CD14-positive monocyte (primary cell): Measurements from ENCODE around the gene PKD1. TPM values are rescaled to one million over a fixed set of nuclear protein-coding genes. Genes with fewer than 3 reads are reported as not detected.
"Not testable (repeated sequence)": the region's sequence is repeated elsewhere in the genome, so short reads cannot be mapped to it uniquely, and the experiment has no call there.

Experiments used
- DNase-seq, 3 donors: peaks; one replicate each; pipeline ENCODE4 v3.0.0-alpha.2; 2011 to 2022
- H2AFZ ChIP-seq: 2 replicates; pipeline ENCODE4 v1.6.0; 2012; ENCODE audit warnings: mild to moderate bottlenecking, low read depth, low read length, inconsistent platforms; ENCODE audit not compliant: insufficient read depth, poor library complexity, severe bottlenecking
- H3K27ac ChIP-seq, 2 donors: 1 replicate in 1 of 2; 2 replicates in 1 of 2; pipeline ENCODE4 v1.5.1; 2012 to 2013; ENCODE audit warnings: low read length in 2 of 2, control low read depth in 1 of 2, inconsistent platforms in 1 of 2, low read depth in 1 of 2, mild to moderate bottlenecking in 1 of 2
- H3K27me3 ChIP-seq, 2 donors: one replicate each; pipeline versions ENCODE4 v1.6.0 to v1.6.1; 2011 to 2013; ENCODE audit warnings: low read length in 2 of 2; ENCODE audit not compliant: control insufficient read depth in 2 of 2, insufficient read depth in 2 of 2
- H3K36me3 ChIP-seq, 2 donors: replicated peaks in 1 of 2; 1 replicate in 1 of 2; 2 replicates in 1 of 2; pipeline versions ENCODE4 v1.5.1 to v1.6.1; 2012 to 2013; ENCODE audit warnings: low read length in 2 of 2, control low read depth in 1 of 2, inconsistent platforms in 1 of 2, mild to moderate bottlenecking in 1 of 2; ENCODE audit not compliant: insufficient read depth in 2 of 2, control insufficient read depth in 1 of 2
- H3K4me1 ChIP-seq, 2 donors: 1 replicate in 1 of 2; 2 replicates in 1 of 2; pipeline versions ENCODE4 v1.5.1 to v1.6.1; 2012 to 2013; ENCODE audit warnings: low read length in 2 of 2, control low read depth in 1 of 2, inconsistent platforms in 1 of 2, mild to moderate bottlenecking in 1 of 2, moderate library complexity in 1 of 2; ENCODE audit not compliant: insufficient read depth in 2 of 2, control insufficient read depth in 1 of 2
- H3K4me2 ChIP-seq: replicated peaks from 2 replicates; pipeline ENCODE3; 2012; ENCODE audit warnings: low read length, moderate library complexity, mild to moderate bottlenecking; ENCODE audit not compliant: poor library complexity, severe bottlenecking; ENCODE audit errors: extremely low read depth
- H3K4me3 ChIP-seq, 3 experiments: fragments of 200-600 bp in 1 of 3; sonication (generic) in 1 of 3; replicated peaks in 1 of 3; 1 replicate in 2 of 3; 2 replicates in 1 of 3; pipeline ENCODE4 v1.5.1; 2011 to 2013; ENCODE audit warnings: low read length in 3 of 3, mild to moderate bottlenecking in 3 of 3, control low read depth in 2 of 3, low read depth in 2 of 3, inconsistent platforms in 1 of 3, moderate library complexity in 1 of 3
- H3K79me2 ChIP-seq: 2 replicates; pipeline ENCODE4 v1.6.0; 2012; ENCODE audit warnings: mild to moderate bottlenecking, control low read depth, inconsistent platforms, low read length, moderate library complexity; ENCODE audit not compliant: insufficient read depth
- H3K9ac ChIP-seq: 2 replicates; pipeline ENCODE4 v1.6.0; 2017; ENCODE audit warnings: low read length, mild to moderate bottlenecking; ENCODE audit not compliant: insufficient read depth, poor library complexity, severe bottlenecking
- H3K9me3 ChIP-seq, 2 donors: replicated peaks in 1 of 2; 1 replicate in 1 of 2; 2 replicates in 1 of 2; pipeline versions ENCODE4 v1.5.1 to v1.6.1; 2012 to 2013; ENCODE audit warnings: low read length in 2 of 2, control low read depth in 1 of 2; ENCODE audit not compliant: control insufficient read depth in 1 of 2, insufficient read depth in 1 of 2
- H4K20me1 ChIP-seq: 2 replicates; pipeline ENCODE4 v1.6.0; 2012; ENCODE audit warnings: mild to moderate bottlenecking, low read length, control low read depth, moderate library complexity; ENCODE audit not compliant: insufficient read depth
- H3K27ac Mint-ChIP-seq, 7 donors: one replicate each; pipeline ENCODE4 v1.8.0; 2020; ENCODE audit warnings: mild to moderate bottlenecking in 7 of 7, mixed read lengths in 7 of 7, moderate library complexity in 6 of 7, inconsistent platforms in 2 of 7
- H3K27me3 Mint-ChIP-seq, 3 donors: one replicate each; pipeline ENCODE4 v1.8.0; 2021 to 2022; ENCODE audit warnings: low read depth in 3 of 3, mild to moderate bottlenecking in 3 of 3, mixed read lengths in 3 of 3, moderate library complexity in 3 of 3, inconsistent platforms in 1 of 3
- H3K36me3 Mint-ChIP-seq, 2 donors: one replicate each; pipeline ENCODE4 v1.8.0; 2020; ENCODE audit warnings: mixed read lengths in 2 of 2, inconsistent platforms in 1 of 2, mild to moderate bottlenecking in 1 of 2
- H3K4me1 Mint-ChIP-seq: one replicate; pipeline ENCODE4 v1.8.0; 2020; ENCODE audit warnings: mild to moderate bottlenecking, mixed read lengths
- H3K4me3 Mint-ChIP-seq, 2 donors: one replicate each; pipeline ENCODE4 v1.8.0; 2020; ENCODE audit warnings: mild to moderate bottlenecking in 2 of 2, mixed read lengths in 2 of 2, moderate library complexity in 1 of 2
- H3K9me3 Mint-ChIP-seq, 7 donors: one replicate each; pipeline ENCODE4 v1.8.0; 2020 to 2022; ENCODE audit warnings: mixed read lengths in 7 of 7, mild to moderate bottlenecking in 6 of 7, moderate library complexity in 6 of 7, inconsistent platforms in 2 of 7
- WGBS: methylation state at CpG from one replicate; pipeline ENCODE4 v1.1.5; 2013; ENCODE audit warnings: missing lambda C conversion rate; ENCODE audit not compliant: insufficient coverage; 5-methylcytosine and 5-hydroxymethylcytosine counted together
- intact Hi-C, 2 donors: fragments of 100-400 bp; cut with micrococcal nuclease; formaldehyde crosslinking; loops; one replicate each; pipeline versions ENCODE4 v1.15.0 to v1.15.1; 2023
- polyA plus RNA-seq, 3 donors: library from polyadenylated mRNA; depleted of rRNA in 1 of 3; unstranded in 2 of 3; stranded (reverse) in 1 of 3; fragments of 300-500 nt in 2 of 3; fragments of >200 nt in 1 of 3; fragmentation: Illumina TruSeq in 2 of 3; gene quantifications; 1 replicate in 2 of 3; 2 replicates in 1 of 3; pipeline ENCODE4 v1.2.3, GENCODE V29; 2012 to 2021

The PKD1 gene
- polyA plus RNA-seq, 3 donors = 0.22 to 53.8 (median 1.6) TPM

- H4K20me1 ChIP-seq, H3K27ac ChIP-seq, H3K4me3 Mint-ChIP-seq, H3K4me3 ChIP-seq, H2AFZ ChIP-seq, H3K9me3 ChIP-seq, H3K27me3 Mint-ChIP-seq, intact Hi-C loops, H3K4me1 Mint-ChIP-seq, DNase-seq, H3K79me2 ChIP-seq, H3K27ac Mint-ChIP-seq, H3K9me3 Mint-ChIP-seq, H3K9ac ChIP-seq, H3K4me2 ChIP-seq, H3K4me1 ChIP-seq, H3K27me3 ChIP-seq: not testable (repeated sequence)
- H3K36me3 Mint-ChIP-seq = peaks cover 19 to 52% of the 10 kb centered on the region in 2 donors
- peaks cover 12 to 13% of the 10 kb centered on the region in 2 donors for H3K36me3 ChIP-seq
- 96% methylated on average over 10 of the region's 38 CpGs for WGBS
Measured at GRCh38 chr16:2106211-2106610, 29.5 kb downstream of the PKD1 start.

- H3K4me1 Mint-ChIP-seq, H3K27ac Mint-ChIP-seq, H2AFZ ChIP-seq, H3K9me3 ChIP-seq, H3K79me2 ChIP-seq, H3K4me3 ChIP-seq, H3K27me3 ChIP-seq, H3K4me1 ChIP-seq, H3K27ac ChIP-seq, DNase-seq, H3K4me2 ChIP-seq, H3K9me3 Mint-ChIP-seq, H3K4me3 Mint-ChIP-seq, intact Hi-C loops, H3K27me3 Mint-ChIP-seq, H3K9ac ChIP-seq, H4K20me1 ChIP-seq: not testable (repeated sequence)
- whole genome bisulfite sequencing = 98% methylated on average over 12 of the region's 22 CpGs
- H3K36me3 ChIP-seq = peaks cover 7 to 11% of the 10 kb centered on the region in 2 donors
- H3K36me3 Mint-ChIP-seq = peaks cover 19 to 52% of the 10 kb centered on the region in 2 donors
Measured at GRCh38 chr16:2105769-2106168, 29.9 kb downstream of the PKD1 start.

DNA sequence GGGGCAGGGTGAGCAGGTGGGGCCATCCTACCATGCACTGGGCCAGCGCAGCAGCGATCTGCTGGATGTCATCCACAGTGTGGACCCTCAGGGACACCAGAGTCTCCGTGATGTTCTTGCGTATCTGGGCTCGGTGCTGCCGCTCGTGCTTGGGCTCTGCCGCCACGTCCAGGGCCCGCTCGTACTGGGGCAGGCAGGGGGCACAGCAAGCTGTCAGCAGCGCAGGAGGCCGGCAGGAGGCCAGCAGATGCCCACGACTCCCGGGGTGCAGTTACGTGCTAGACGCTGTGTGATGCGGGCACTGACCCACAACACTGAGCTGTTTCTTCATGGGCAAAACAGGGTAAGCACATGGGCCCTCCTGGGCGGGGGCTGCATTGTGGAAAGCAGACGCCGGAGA lies 30.4 kb downstream of the PKD1 start:
- H3K4me2 ChIP-seq, H3K4me1 Mint-ChIP-seq, H3K4me3 Mint-ChIP-seq, H3K9me3 Mint-ChIP-seq, H3K9me3 ChIP-seq, H3K4me3 ChIP-seq, intact Hi-C loops, H3K4me1 ChIP-seq, H4K20me1 ChIP-seq, H3K27ac Mint-ChIP-seq, H3K27ac ChIP-seq, H3K79me2 ChIP-seq, H3K36me3 ChIP-seq, H3K27me3 Mint-ChIP-seq, H3K27me3 ChIP-seq, H3K9ac ChIP-seq, H2AFZ ChIP-seq, DNase-seq: not testable (repeated sequence)
- WGBS = 95% methylated on average over 18 of the region's 21 CpGs
- peaks cover 15 to 54% of the 10 kb centered on the region in 2 donors for H3K36me3 Mint-ChIP-seq

DNA sequence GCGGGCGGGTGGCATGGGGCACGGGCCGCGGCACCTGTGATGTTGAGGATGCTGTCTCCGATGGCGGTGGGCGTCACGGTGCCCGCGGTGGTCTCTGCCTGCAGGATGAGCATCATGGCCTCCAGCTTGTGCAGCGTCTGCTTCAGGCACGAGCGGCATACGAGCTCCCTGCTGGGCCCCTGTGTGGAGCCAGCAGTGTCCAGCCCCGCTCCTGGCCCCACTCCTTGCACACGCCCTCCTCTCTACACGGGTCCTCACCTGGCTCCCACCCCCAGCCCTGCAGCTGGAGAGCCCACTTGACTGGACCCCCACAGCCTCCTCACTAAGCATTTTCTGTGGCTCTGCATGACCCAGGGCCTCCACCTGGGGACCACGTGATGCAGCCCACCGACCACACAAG lies 31.2 kb downstream of the PKD1 start:
- H2AFZ ChIP-seq, H3K27ac ChIP-seq, H3K4me1 ChIP-seq, H3K4me2 ChIP-seq, H3K27me3 ChIP-seq, H3K79me2 ChIP-seq, intact Hi-C loops, H3K27me3 Mint-ChIP-seq, H3K27ac Mint-ChIP-seq, H3K4me3 Mint-ChIP-seq, H3K4me1 Mint-ChIP-seq, H3K4me3 ChIP-seq, H3K9me3 Mint-ChIP-seq, H3K9me3 ChIP-seq, DNase-seq, H4K20me1 ChIP-seq, H3K9ac ChIP-seq: not testable (repeated sequence)
- no CpG with 5 or more reads among the region's 20 CpGs for WGBS
- H3K36me3 ChIP-seq = peaks cover 0 to 15% of the 10 kb centered on the region in 2 donors
- peaks cover 10 to 52% of the 10 kb centered on the region in 2 donors for H3K36me3 Mint-ChIP-seq
